GM23338 (cell line): ENCODE results near the gene PPFIBP1. TPM values are rescaled to one million over a fixed set of nuclear protein-coding genes. Genes with fewer than 3 reads are reported as not detected.

Experiments
- ATAC-seq: fragments of 200-7000 bp; cut with Tn5 transposase; 3 replicates; pipeline ENCODE4 v1.9.1; 2020
- DNase-seq: peaks from one replicate; pipeline ENCODE4 v3.0.0-alpha.2; 2015; ENCODE audit warnings: low spot score
- H2AFZ ChIP-seq: fragments of 200-600 bp; sonication (generic); 2 replicates; pipeline ENCODE4 v1.8.0; 2016; ENCODE audit warnings: antibody characterized with exemption, mild to moderate bottlenecking, moderate library complexity
- H3F3A ChIP-seq: fragments of 200-600 bp; sonication (generic); replicated peaks from 2 replicates; pipeline ENCODE4 v1.8.0; 2017; ENCODE audit warnings: antibody characterized with exemption, mixed run types, low read depth
- H3K27ac ChIP-seq: fragments of 200-600 bp; sonication (generic); 2 replicates; pipeline ENCODE4 v1.6.1; 2016; ENCODE audit warnings: low read depth
- H3K27me3 ChIP-seq: fragments of 200-600 bp; sonication (generic); 2 replicates; pipeline ENCODE4 v1.8.0; 2016; ENCODE audit warnings: mild to moderate bottlenecking, mixed run types, moderate library complexity; ENCODE audit not compliant: insufficient read depth
- H3K36me3 ChIP-seq: fragments of 200-600 bp; sonication (generic); 2 replicates; pipeline ENCODE4 v1.8.0; 2016; ENCODE audit warnings: mild to moderate bottlenecking; ENCODE audit not compliant: insufficient read depth
- H3K4me1 ChIP-seq: fragments of 200-600 bp; sonication (generic); 2 replicates; pipeline ENCODE4 v1.8.0; 2016; ENCODE audit warnings: mild to moderate bottlenecking, moderate library complexity; ENCODE audit not compliant: insufficient read depth
- H3K4me2 ChIP-seq: fragments of 200-600 bp; sonication (generic); 2 replicates; pipeline ENCODE4 v1.7.1; 2017; ENCODE audit warnings: mixed run types
- H3K4me3 ChIP-seq: fragments of 200-600 bp; sonication (generic); 2 replicates; pipeline ENCODE4 v1.6.1; 2016; ENCODE audit warnings: mixed run types
- H3K79me2 ChIP-seq: fragments of 200-600 bp; sonication (generic); replicated peaks from 2 replicates; pipeline ENCODE4 v1.8.0; 2017; ENCODE audit warnings: mild to moderate bottlenecking; ENCODE audit not compliant: insufficient read depth
- H3K9me2 ChIP-seq: fragments of 200-600 bp; sonication (generic); 2 replicates; pipeline ENCODE4 v1.8.0; 2017; ENCODE audit not compliant: insufficient read depth
- H4K20me1 ChIP-seq: fragments of 200-600 bp; sonication (generic); replicated peaks from 2 replicates; pipeline ENCODE4 v1.8.0; 2017; ENCODE audit warnings: mild to moderate bottlenecking; ENCODE audit not compliant: insufficient read depth
- H3K27ac Mint-ChIP-seq: 2 replicates; pipeline ENCODE4 v1.8.0; 2020; ENCODE audit warnings: inconsistent platforms, mild to moderate bottlenecking, moderate library complexity, mixed read lengths
- H3K27me3 Mint-ChIP-seq: 3 replicates; pipeline ENCODE4 v1.8.0; 2022; ENCODE audit warnings: low read depth, mild to moderate bottlenecking, moderate library complexity, mixed read lengths, inconsistent platforms; ENCODE audit not compliant: insufficient read depth, poor library complexity
- H3K36me3 Mint-ChIP-seq: 3 replicates; pipeline ENCODE4 v1.8.0; 2021; ENCODE audit warnings: low read depth, mild to moderate bottlenecking, inconsistent platforms, moderate library complexity, mixed read lengths
- H3K4me1 Mint-ChIP-seq: 3 replicates; pipeline ENCODE4 v1.8.0; 2020; ENCODE audit warnings: mild to moderate bottlenecking, inconsistent platforms, mixed read lengths
- H3K4me3 Mint-ChIP-seq: 3 replicates; pipeline ENCODE4 v1.8.0; 2021; ENCODE audit warnings: moderate library complexity, mild to moderate bottlenecking, inconsistent platforms, mixed read lengths
- H3K9me3 Mint-ChIP-seq: 3 replicates; pipeline ENCODE4 v1.8.0; 2020; ENCODE audit warnings: moderate library complexity, mild to moderate bottlenecking, inconsistent platforms, mixed read lengths
- EZH2 ChIP-seq: fragments of 200-600 bp; sonication (generic); IDR thresholded peaks from one replicate; pipeline ENCODE4 v1.8.0; 2017; ENCODE audit warnings: antibody characterized with exemption, mild to moderate bottlenecking, low read depth; ENCODE audit not compliant: unreplicated experiment
- EZH2phosphoT487 ChIP-seq: fragments of 200-600 bp; sonication (generic); IDR thresholded peaks from one replicate; pipeline ENCODE4 v1.8.1; 2018; ENCODE audit warnings: antibody characterized with exemption; ENCODE audit not compliant: unreplicated experiment
- JUNB ChIP-seq: IDR thresholded peaks from one replicate; pipeline ENCODE4 v1.6.1; 2016; ENCODE audit warnings: antibody characterized with exemption; ENCODE audit not compliant: unreplicated experiment
- NANOG ChIP-seq: IDR thresholded peaks from 2 replicates; pipeline ENCODE4 v1.6.1; 2016; ENCODE audit warnings: antibody characterized with exemption, borderline replicate concordance
- STAT1 ChIP-seq: IDR thresholded peaks from one replicate; pipeline ENCODE4 v1.6.1; 2016; ENCODE audit warnings: antibody characterized with exemption; ENCODE audit not compliant: unreplicated experiment
- ZNF114 ChIP-seq: fragments of 250-450 bp; sonication (Bioruptor Pico); IDR thresholded peaks from 2 replicates; pipeline ENCODE4 v1.5.0; 2020; ENCODE audit warnings: mild to moderate bottlenecking, moderate library complexity
- polyA plus RNA-seq: library from polyadenylated mRNA; unstranded; fragments of >200 nt; fragmentation: Nextera tagmentation; extraction: Ambion mirVana; gene quantifications from 2 replicates; pipeline ENCODE4 v1.2.1, GENCODE V29; 2016
- total RNA-seq: library from RNA; depleted of rRNA; stranded (reverse); fragments of >200 nt; shearing (Covaris generic); gene quantifications from 2 replicates; pipeline ENCODE4 v1.2.3, GENCODE V29; 2014
- TF ChIP-seq, protein P1 (sequence below): IDR thresholded peaks from one replicate; pipeline ENCODE4 v1.6.1; 2018; ENCODE audit warnings: antibody characterized with exemption; ENCODE audit not compliant: unreplicated experiment
- TF ChIP-seq, protein P2 (sequence below), 2 experiments: fragments of 200-600 bp in 1 of 2; sonication (generic) in 1 of 2; conservative IDR thresholded peaks; 2 replicates each; pipeline versions ENCODE4 v1.5.1 to v1.6.1; 2016 to 2017; ENCODE audit warnings: antibody characterized with exemption in 2 of 2, low read depth in 2 of 2, mild to moderate bottlenecking in 2 of 2, moderate library complexity in 1 of 2
- TF ChIP-seq, protein P3 (sequence below): IDR thresholded peaks from 2 replicates; pipeline ENCODE4 v1.6.1; 2016; ENCODE audit warnings: antibody characterized with exemption

The PPFIBP1 gene
- total and polyA plus RNA-seq, 2 experiments from 2014 or later = 33.2 to 41.9 TPM

DNA sequence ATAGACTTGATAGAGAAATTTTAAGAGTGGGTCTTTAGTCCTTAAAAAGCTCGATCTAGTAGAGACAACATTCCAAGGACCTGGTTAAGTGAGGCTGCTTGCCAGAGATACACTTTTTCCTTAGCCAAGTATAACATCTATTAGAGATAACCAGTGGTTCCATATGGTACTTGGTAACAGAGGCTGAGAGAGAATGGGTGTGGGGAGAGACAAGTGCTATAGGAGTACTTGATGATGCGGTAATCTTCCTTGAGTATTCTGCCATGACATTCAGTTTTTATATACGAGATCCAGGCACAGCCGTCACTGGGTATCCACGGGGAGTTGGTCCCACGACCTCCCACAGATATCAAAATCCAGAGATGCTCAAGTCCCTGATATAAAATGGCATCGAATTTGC is 94.8 kb downstream of the PPFIBP1 start:
- Mint-ChIP-seq H3K4me3 (no peak overlapping the region), H3K27ac (no peak overlapping the region), H3K36me3 (peaks cover 3% of the 10 kb centered on the region; the same call in 2 of the 3 replicates), H3K9me3 (0 out of 3 replicates have a peak, but pooled peaks cover 2% of the 10 kb centered on the region), H3K27me3 (peaks cover 1% of the 10 kb centered on the region), H3K4me1 (peaks cover 5% of the 10 kb centered on the region; the same call in 1 of the 3 replicates)
- H3F3A ChIP-seq = no peaks in the 10 kb centered on the region
- DNase-seq = no peak
- no peak for TF ChIP-seq ZNF114
- H3K27me3 ChIP-seq = no peaks in the 10 kb centered on the region
- H4K20me1 ChIP-seq = no peaks in the 10 kb centered on the region
- no peaks in the 10 kb centered on the region for H3K36me3 ChIP-seq
- no peaks in the 10 kb centered on the region for H3K79me2 ChIP-seq
- no peak overlapping the region for H3K4me3 ChIP-seq
- H3K4me1 ChIP-seq = peaks cover 6% of the 10 kb centered on the region; the same call in 1 of the 2 replicates
- no peak for ATAC-seq
- no peak overlapping the region for H3K27ac ChIP-seq
- H3K4me2 ChIP-seq = no peak overlapping the region
- no peaks in the 10 kb centered on the region for H3K9me2 ChIP-seq
- no peak overlapping the region for H2AFZ ChIP-seq

DNA sequence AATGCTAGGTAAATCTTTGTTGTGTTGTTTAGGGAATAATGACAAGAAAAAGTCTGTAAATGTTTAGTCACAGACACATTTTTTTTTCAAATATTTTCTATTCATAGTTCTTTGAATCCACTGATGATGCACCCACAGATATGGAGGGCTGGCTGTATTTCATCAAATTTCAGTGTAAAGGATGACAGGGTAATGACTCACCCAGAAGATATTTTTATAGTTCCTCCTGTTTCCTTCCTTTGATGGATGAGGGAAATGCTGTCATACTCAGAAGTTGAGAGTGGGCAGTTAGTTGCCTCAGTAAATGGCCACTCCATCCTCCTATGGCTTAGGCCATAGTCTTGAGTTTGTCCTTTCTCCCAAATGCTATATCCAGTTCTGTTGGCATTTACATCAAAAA is 95.3 kb downstream of the PPFIBP1 start:
- Histone ChIP-seq H2AFZ (no peak overlapping the region), H3K4me3 (no peak overlapping the region), H4K20me1 (no peaks in the 10 kb centered on the region), H3K27ac (no peak overlapping the region), H3F3A (no peaks in the 10 kb centered on the region), H3K9me2 (no peaks in the 10 kb centered on the region), H3K36me3 (no peaks in the 10 kb centered on the region), H3K4me2 (no peak overlapping the region), H3K79me2 (no peaks in the 10 kb centered on the region), H3K27me3 (no peaks in the 10 kb centered on the region), H3K4me1 (peaks cover 6% of the 10 kb centered on the region; the same call in 1 of the 2 replicates)
- DNase-seq = no peak
- ATAC-seq = no peak
- H3K4me1 Mint-ChIP-seq = peaks cover 5% of the 10 kb centered on the region; the same call in 1 of the 3 replicates
- no peak overlapping the region for H3K4me3 Mint-ChIP-seq
- no peak overlapping the region for H3K27ac Mint-ChIP-seq
- H3K9me3 Mint-ChIP-seq = 0 out of 3 replicates have a peak, but pooled peaks cover 2% of the 10 kb centered on the region
- peaks cover 3% of the 10 kb centered on the region; the same call in 2 of the 3 replicates for H3K36me3 Mint-ChIP-seq
- peaks cover 1% of the 10 kb centered on the region for H3K27me3 Mint-ChIP-seq
- TF ChIP-seq ZNF114 (no peak), EZH2 (no peak), JUNB (no peak), EZH2phosphoT487 (no peak), NANOG (no peak), STAT1 (no peak)
- TF ChIP-seq, protein P1, sequence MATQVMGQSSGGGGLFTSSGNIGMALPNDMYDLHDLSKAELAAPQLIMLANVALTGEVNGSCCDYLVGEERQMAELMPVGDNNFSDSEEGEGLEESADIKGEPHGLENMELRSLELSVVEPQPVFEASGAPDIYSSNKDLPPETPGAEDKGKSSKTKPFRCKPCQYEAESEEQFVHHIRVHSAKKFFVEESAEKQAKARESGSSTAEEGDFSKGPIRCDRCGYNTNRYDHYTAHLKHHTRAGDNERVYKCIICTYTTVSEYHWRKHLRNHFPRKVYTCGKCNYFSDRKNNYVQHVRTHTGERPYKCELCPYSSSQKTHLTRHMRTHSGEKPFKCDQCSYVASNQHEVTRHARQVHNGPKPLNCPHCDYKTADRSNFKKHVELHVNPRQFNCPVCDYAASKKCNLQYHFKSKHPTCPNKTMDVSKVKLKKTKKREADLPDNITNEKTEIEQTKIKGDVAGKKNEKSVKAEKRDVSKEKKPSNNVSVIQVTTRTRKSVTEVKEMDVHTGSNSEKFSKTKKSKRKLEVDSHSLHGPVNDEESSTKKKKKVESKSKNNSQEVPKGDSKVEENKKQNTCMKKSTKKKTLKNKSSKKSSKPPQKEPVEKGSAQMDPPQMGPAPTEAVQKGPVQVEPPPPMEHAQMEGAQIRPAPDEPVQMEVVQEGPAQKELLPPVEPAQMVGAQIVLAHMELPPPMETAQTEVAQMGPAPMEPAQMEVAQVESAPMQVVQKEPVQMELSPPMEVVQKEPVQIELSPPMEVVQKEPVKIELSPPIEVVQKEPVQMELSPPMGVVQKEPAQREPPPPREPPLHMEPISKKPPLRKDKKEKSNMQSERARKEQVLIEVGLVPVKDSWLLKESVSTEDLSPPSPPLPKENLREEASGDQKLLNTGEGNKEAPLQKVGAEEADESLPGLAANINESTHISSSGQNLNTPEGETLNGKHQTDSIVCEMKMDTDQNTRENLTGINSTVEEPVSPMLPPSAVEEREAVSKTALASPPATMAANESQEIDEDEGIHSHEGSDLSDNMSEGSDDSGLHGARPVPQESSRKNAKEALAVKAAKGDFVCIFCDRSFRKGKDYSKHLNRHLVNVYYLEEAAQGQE = no peak
- TF ChIP-seq, protein P2, sequence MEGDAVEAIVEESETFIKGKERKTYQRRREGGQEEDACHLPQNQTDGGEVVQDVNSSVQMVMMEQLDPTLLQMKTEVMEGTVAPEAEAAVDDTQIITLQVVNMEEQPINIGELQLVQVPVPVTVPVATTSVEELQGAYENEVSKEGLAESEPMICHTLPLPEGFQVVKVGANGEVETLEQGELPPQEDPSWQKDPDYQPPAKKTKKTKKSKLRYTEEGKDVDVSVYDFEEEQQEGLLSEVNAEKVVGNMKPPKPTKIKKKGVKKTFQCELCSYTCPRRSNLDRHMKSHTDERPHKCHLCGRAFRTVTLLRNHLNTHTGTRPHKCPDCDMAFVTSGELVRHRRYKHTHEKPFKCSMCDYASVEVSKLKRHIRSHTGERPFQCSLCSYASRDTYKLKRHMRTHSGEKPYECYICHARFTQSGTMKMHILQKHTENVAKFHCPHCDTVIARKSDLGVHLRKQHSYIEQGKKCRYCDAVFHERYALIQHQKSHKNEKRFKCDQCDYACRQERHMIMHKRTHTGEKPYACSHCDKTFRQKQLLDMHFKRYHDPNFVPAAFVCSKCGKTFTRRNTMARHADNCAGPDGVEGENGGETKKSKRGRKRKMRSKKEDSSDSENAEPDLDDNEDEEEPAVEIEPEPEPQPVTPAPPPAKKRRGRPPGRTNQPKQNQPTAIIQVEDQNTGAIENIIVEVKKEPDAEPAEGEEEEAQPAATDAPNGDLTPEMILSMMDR (conservative IDR thresholded peaks at IDR 0.05; ENCODE audit: low read depth in 2 of 2) = no peak
- TF ChIP-seq, protein P3, sequence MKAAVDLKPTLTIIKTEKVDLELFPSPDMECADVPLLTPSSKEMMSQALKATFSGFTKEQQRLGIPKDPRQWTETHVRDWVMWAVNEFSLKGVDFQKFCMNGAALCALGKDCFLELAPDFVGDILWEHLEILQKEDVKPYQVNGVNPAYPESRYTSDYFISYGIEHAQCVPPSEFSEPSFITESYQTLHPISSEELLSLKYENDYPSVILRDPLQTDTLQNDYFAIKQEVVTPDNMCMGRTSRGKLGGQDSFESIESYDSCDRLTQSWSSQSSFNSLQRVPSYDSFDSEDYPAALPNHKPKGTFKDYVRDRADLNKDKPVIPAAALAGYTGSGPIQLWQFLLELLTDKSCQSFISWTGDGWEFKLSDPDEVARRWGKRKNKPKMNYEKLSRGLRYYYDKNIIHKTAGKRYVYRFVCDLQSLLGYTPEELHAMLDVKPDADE = no peak
